GM12892 (cell line): ENCODE data around the gene ERBB4.

Experiments
- POLR2A ChIP-seq: IDR thresholded peaks from 2 replicates; pipeline ENCODE4 v1.6.1; 2011; ENCODE audit warnings: low read depth, low read length, control low read depth
- POLR2AphosphoS5 ChIP-seq: IDR thresholded peaks from 2 replicates; pipeline ENCODE4 v1.6.1; 2011; ENCODE audit warnings: low read depth, low read length, control low read depth
- TAF1 ChIP-seq: IDR thresholded peaks from 2 replicates; pipeline ENCODE4 v1.6.1; 2011; ENCODE audit warnings: low read depth, mild to moderate bottlenecking, control low read depth, low read length, borderline replicate concordance

- no peak for TF ChIP-seq POLR2A
- no peak for TF ChIP-seq TAF1
- TF ChIP-seq POLR2AphosphoS5 = no peak
These were observed 597.3 kb downstream of the ERBB4 start for GRCh38 chr2:211941216-211941747.
